H1 (cell line): ENCODE data around the gene SPAAR. TPM values are rescaled to one million over a fixed set of nuclear protein-coding genes. Genes with fewer than 3 reads are reported as not detected.
A peak's percentile ranks its signal among the peaks of the same experiment; 100 is the strongest.

ENCODE experiments used
- CTCF ChIA-PET: fragments of 300-600 bp; sonication (Branson Sonifier 250); formaldehyde crosslinking; loops from one replicate; lab custom pipeline; 2021; ENCODE audit not compliant: partially characterized antibody; lab: Charles Lee
- POLR2A ChIA-PET: fragments of 300-600 bp; sonication (Branson Sonifier 250); formaldehyde crosslinking; loops from one replicate; lab custom pipeline; 2021; ENCODE audit warnings: inconsistent platforms; ENCODE audit not compliant: partially characterized antibody; lab: Charles Lee
- DNase-seq, 2 experiments: peaks; one replicate each; pipeline versions ENCODE4 v3.0.0 to v3.0.0-alpha.2; 2010 to 2022; ENCODE audit warnings: low spot score in 2 of 2, low read depth in 1 of 2, mixed read lengths in 1 of 2
- FAIRE-seq: peaks from 2 replicates; lab custom pipeline; 2011; peaks lifted over from hg19 to GRCh38; lab: Jason Lieb, UNC
- H2AFZ ChIP-seq: 2 replicates; pipeline ENCODE4 v1.8.1; 2012; ENCODE audit warnings: low read length, inconsistent platforms
- H2AK5ac ChIP-seq: 2 replicates; pipeline ENCODE4 v1.6.1; 2013; ENCODE audit warnings: low read depth, low read length
- H2BK120ac ChIP-seq: replicated peaks from 2 replicates; pipeline ENCODE3; 2013; ENCODE audit warnings: low read depth, low read length, inconsistent platforms
- H2BK12ac ChIP-seq: 2 replicates; pipeline ENCODE4 v1.6.1; 2013; ENCODE audit warnings: low read depth, low read length
- H2BK15ac ChIP-seq: 2 replicates; pipeline ENCODE4 v1.6.1; 2013; ENCODE audit warnings: low read length
- H2BK20ac ChIP-seq: 2 replicates; pipeline ENCODE4 v1.6.1; 2013; ENCODE audit warnings: low read length
- H2BK5ac ChIP-seq: 2 replicates; pipeline ENCODE4 v1.6.1; 2013; ENCODE audit warnings: low read depth, low read length
- H3K14ac ChIP-seq: 2 replicates; pipeline ENCODE4 v1.6.1; 2013; ENCODE audit warnings: inconsistent platforms; ENCODE audit not compliant: insufficient read length
- H3K18ac ChIP-seq: 2 replicates; pipeline ENCODE4 v1.6.1; 2013; ENCODE audit warnings: low read length; ENCODE audit errors: extremely low read depth
- H3K23ac ChIP-seq: 2 replicates; pipeline ENCODE4 v1.6.1; 2013; ENCODE audit warnings: inconsistent platforms; ENCODE audit not compliant: insufficient read length
- H3K23me2 ChIP-seq: 2 replicates; pipeline ENCODE4 v1.6.1; 2013; ENCODE audit warnings: low read depth, low read length
- H3K27ac ChIP-seq: 2 replicates; pipeline ENCODE4 v1.6.1; 2011; ENCODE audit warnings: low read depth, low read length, inconsistent platforms
- H3K27me3 ChIP-seq, 4 experiments: replicated peaks in 1 of 4; 1 replicate in 1 of 4; 2 replicates in 3 of 4; pipeline versions ENCODE4 v1.6.1 to v1.8.1; 2011 to 2013; ENCODE audit warnings: low read length in 3 of 4, mild to moderate bottlenecking in 3 of 4, inconsistent platforms in 2 of 4, mixed read lengths in 2 of 4, moderate library complexity in 1 of 4; ENCODE audit not compliant: control insufficient read depth in 3 of 4, insufficient read depth in 3 of 4; ENCODE audit errors: extremely low read depth in 1 of 4
- H3K36me3 ChIP-seq, 4 experiments: 2 replicates each; pipeline versions ENCODE4 v1.6.1 to v1.8.1; 2011 to 2013; ENCODE audit warnings: mild to moderate bottlenecking in 4 of 4, low read length in 3 of 4, moderate library complexity in 2 of 4, control low read depth in 1 of 4, inconsistent platforms in 1 of 4; ENCODE audit not compliant: insufficient read depth in 4 of 4, control insufficient read depth in 2 of 4
- H3K4ac ChIP-seq: replicated peaks from 2 replicates; pipeline ENCODE3; 2013; ENCODE audit warnings: low read length, low read depth, mixed read lengths, inconsistent platforms; ENCODE audit not compliant: insufficient read length
- H3K4me1 ChIP-seq, 4 experiments: replicated peaks in 1 of 4; 1 replicate in 1 of 4; 2 replicates in 3 of 4; pipeline versions ENCODE4 v1.6.1 to v1.8.1; 2011 to 2013; ENCODE audit warnings: low read length in 3 of 4, inconsistent platforms in 2 of 4, mixed read lengths in 1 of 4; ENCODE audit not compliant: insufficient read depth in 4 of 4, control insufficient read depth in 3 of 4
- H3K4me2 ChIP-seq, 2 experiments: 2 replicates each; pipeline versions ENCODE4 v1.6.1 to v1.8.1; 2011 to 2013; ENCODE audit warnings: low read depth in 2 of 2, low read length in 2 of 2, control low read depth in 1 of 2, inconsistent platforms in 1 of 2, mild to moderate bottlenecking in 1 of 2; ENCODE audit not compliant: insufficient read depth in 1 of 2
- H3K4me3 ChIP-seq, 4 experiments: fragments of 200-600, 300-600 bp in 1 of 4; sonication (generic), shearing (Covaris generic), sonication (Bioruptor Twin) in 1 of 4; 2 replicates each; pipeline versions ENCODE4 v1.5.1 to v1.8.1; 2011 to 2016; ENCODE audit warnings: low read length in 4 of 4, low read depth in 3 of 4, control low read depth in 2 of 4, inconsistent platforms in 2 of 4, mild to moderate bottlenecking in 2 of 4, mixed read lengths in 1 of 4, moderate library complexity in 1 of 4; ENCODE audit not compliant: insufficient read depth in 2 of 4; ENCODE audit errors: extremely low read depth in 1 of 4
- H3K56ac ChIP-seq: replicated peaks from 2 replicates; pipeline ENCODE3; 2013; ENCODE audit warnings: low read depth, mild to moderate bottlenecking, mixed read lengths, low read length, inconsistent platforms; ENCODE audit not compliant: insufficient read length
- H3K79me1 ChIP-seq: 2 replicates; pipeline ENCODE4 v1.6.1; 2013; ENCODE audit warnings: low read depth, low read length, control low read depth
- H3K79me2 ChIP-seq, 2 experiments: 2 replicates each; pipeline versions ENCODE4 v1.6.1 to v1.8.1; 2012 to 2013; ENCODE audit warnings: low read length in 2 of 2, mild to moderate bottlenecking in 2 of 2, inconsistent platforms in 1 of 2; ENCODE audit not compliant: insufficient read depth in 2 of 2, control insufficient read depth in 1 of 2
- H3K9ac ChIP-seq, 4 experiments: replicated peaks in 1 of 4; 1 replicate in 1 of 4; 2 replicates in 3 of 4; pipeline versions ENCODE4 v1.6.1 to v1.8.1; 2011 to 2013; ENCODE audit warnings: low read depth in 3 of 4, low read length in 3 of 4, control low read depth in 2 of 4, mild to moderate bottlenecking in 2 of 4, moderate library complexity in 2 of 4, inconsistent platforms in 1 of 4; ENCODE audit errors: extremely low read depth in 1 of 4
- H3K9me3 ChIP-seq, 2 experiments: 2 replicates each; pipeline versions ENCODE4 v1.6.1 to v1.8.1; 2012 to 2013; ENCODE audit warnings: mild to moderate bottlenecking in 2 of 2, moderate library complexity in 2 of 2, control low read depth in 1 of 2, inconsistent platforms in 1 of 2, low read depth in 1 of 2, low read length in 1 of 2, mixed read lengths in 1 of 2; ENCODE audit not compliant: insufficient read depth in 2 of 2
- H4K20me1 ChIP-seq, 2 experiments: replicated peaks in 1 of 2; 2 replicates each; pipeline versions ENCODE3 to v1.8.1; 2011 to 2013; ENCODE audit warnings: inconsistent platforms in 2 of 2, low read length in 2 of 2, mild to moderate bottlenecking in 1 of 2; ENCODE audit not compliant: insufficient read depth in 2 of 2, control insufficient read depth in 1 of 2
- H4K5ac ChIP-seq: 2 replicates; pipeline ENCODE4 v1.6.1; 2013; ENCODE audit warnings: low read length, low read depth, mixed read lengths, inconsistent platforms; ENCODE audit not compliant: insufficient read length
- H4K8ac ChIP-seq: 2 replicates; pipeline ENCODE4 v1.8.0; 2013; ENCODE audit warnings: mild to moderate bottlenecking, moderate library complexity, low read length, inconsistent platforms; ENCODE audit not compliant: insufficient read depth; ENCODE audit errors: extremely low read depth
- H4K91ac ChIP-seq: replicated peaks from 2 replicates; pipeline ENCODE3; 2013; ENCODE audit warnings: low read length, mixed read lengths, inconsistent platforms; ENCODE audit not compliant: insufficient read length
- FOSL1 ChIP-seq: IDR thresholded peaks from 2 replicates; pipeline ENCODE4 v1.6.1; 2011; ENCODE audit warnings: mild to moderate bottlenecking, low read depth, low read length, moderate library complexity; ENCODE audit not compliant: insufficient read depth
- RAD21 ChIP-seq, 2 experiments: IDR thresholded peaks in 1 of 2; conservative IDR thresholded peaks in 1 of 2; 2 replicates each; pipeline ENCODE4 v1.6.1; 2011; ENCODE audit warnings: low read depth in 2 of 2, low read length in 2 of 2, improper control_type of control experiment in 1 of 2, inconsistent platforms in 1 of 2, mild to moderate bottlenecking in 1 of 2, moderate library complexity in 1 of 2
- WGBS, 2 experiments: shearing (Covaris generic) in 1 of 2; methylation state at CpG; one replicate each; pipeline versions ENCODE4 v1.1.6 to v1.1.7; 2013 to 2015; ENCODE audit warnings: low lambda C conversion rate in 2 of 2, mixed read lengths in 2 of 2, inconsistent platforms in 1 of 2, low coverage in 1 of 2, missing lambda C conversion rate in 1 of 2; ENCODE audit not compliant: insufficient replicate concordance in 2 of 2, insufficient coverage in 1 of 2, insufficient read length in 1 of 2; ENCODE audit errors: extremely low coverage in 1 of 2, missing lambda C conversion rate in 1 of 2; 5-methylcytosine and 5-hydroxymethylcytosine counted together
- polyA plus RNA-seq, 7 experiments: library from polyadenylated mRNA; depleted of rRNA in 3 of 7; stranded (reverse) in 5 of 7; unstranded in 2 of 7; fragments of >200 nt in 5 of 7; fragments of 200-250 nt in 2 of 7; gene quantifications; 1 replicate in 5 of 7; 2 replicates in 1 of 7; 4 replicates in 1 of 7; pipeline versions ENCODE4 v1.2.1 to v1.2.3, GENCODE V29; 2011 to 2013; ENCODE audit warnings: missing spikeins in 2 of 7, mixed read lengths in 2 of 7
- total RNA-seq: library from RNA; stranded (reverse); fragmentation: NEBNext Ultra II Directional; extraction: Animal tissue kit (Norgen Biotek cat#: 25700); gene quantifications from 2 replicates; pipeline ENCODE4 v1.2.1, GENCODE V29; 2021

SPAAR gene
- total and polyA plus RNA-seq, 2 of the 8 experiments (the other 6 are each of a cell fraction or from before 2014, with no cell fraction given): 0.27 TPM; not detected in 1

DNA sequence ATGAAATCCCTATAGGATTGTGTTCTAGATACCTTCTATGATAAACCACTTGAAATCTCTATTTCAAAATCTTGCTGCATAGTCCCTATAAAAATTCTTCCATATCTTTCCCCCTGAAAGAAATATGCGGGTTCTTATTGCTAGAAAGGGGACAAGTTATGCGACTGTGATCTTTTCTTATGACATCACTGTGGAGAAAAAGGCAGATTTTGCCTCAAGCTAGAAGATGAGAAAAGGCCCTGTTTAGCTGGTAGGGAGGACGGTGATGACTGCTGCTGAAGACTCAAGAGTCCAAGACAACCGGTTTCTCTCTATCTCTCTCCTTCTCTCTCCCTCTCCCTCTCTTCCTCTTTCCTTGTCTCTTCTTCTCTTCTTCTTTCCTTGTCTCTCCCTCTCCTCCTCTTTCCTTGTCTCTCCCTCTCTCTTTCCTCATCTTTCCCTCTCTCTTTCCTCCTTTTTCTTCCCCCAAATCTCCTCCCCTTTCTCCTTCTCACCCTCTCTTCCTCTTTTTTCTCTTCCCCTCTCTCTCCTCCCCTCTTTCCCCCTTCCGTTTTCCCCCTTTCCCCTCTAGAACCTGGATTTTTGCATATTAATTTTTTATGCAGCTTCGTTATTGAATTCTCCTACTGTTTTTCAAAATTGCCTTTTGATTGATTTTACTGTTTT is 43.4 kb downstream of the SPAAR start:
- FAIRE-seq (no peak), DNase-seq (no peak)
- H2BK5ac ChIP-seq: no peak overlapping the region
- H2BK120ac ChIP-seq: no peak overlapping the region
- no peak overlapping the region for H4K5ac ChIP-seq
- H3K79me2 ChIP-seq: no peaks in the 10 kb centered on the region
- 0 out of 2 replicates have a peak overlapping the region, but pooled peaks have one; percentile 45 for H2AFZ ChIP-seq
- no peak overlapping the region for H3K4ac ChIP-seq
- H3K79me1 ChIP-seq: no peaks in the 10 kb centered on the region
- no peak overlapping the region for H4K8ac ChIP-seq
- ChIA-PET CTCF (interaction anchor here (0.6 to 2.2 kb wide), 9 partner anchors 10 to 611 kb away, joined by 3 to 10 read pairs (median 3); no protein-coding TSS in a partner anchor), POLR2A (interaction anchor here (1.2 kb wide), 1 partner anchor 12 kb away, joined by 3 read pairs; no protein-coding TSS in a partner anchor)
- 63% methylated on average over 6 of the region's 6 CpGs; no CpG with 5 or more reads in 1 of the 2 experiments for WGBS, 2 experiments
- no peak overlapping the region for H3K4me3 ChIP-seq
- H4K20me1 ChIP-seq: no peaks in the 10 kb centered on the region
- no peak overlapping the region for H3K4me2 ChIP-seq
- H4K91ac ChIP-seq: no peak overlapping the region
- H3K36me3 ChIP-seq: no peaks in the 10 kb centered on the region
- H3K27ac ChIP-seq: no peak overlapping the region
- H3K9ac ChIP-seq: no peak overlapping the region
- no peak overlapping the region for H3K56ac ChIP-seq
- peaks cover 0 to 2% (median 0%) of the 10 kb centered on the region in 4 experiments; a peak in 2 of 7 replicates for H3K27me3 ChIP-seq
- H2BK15ac ChIP-seq: no peak overlapping the region
- no peaks in the 10 kb centered on the region for H3K9me3 ChIP-seq
- H2BK12ac ChIP-seq: 0 out of 2 replicates have a peak overlapping the region, but pooled peaks have one; percentile 50
- H3K4me1 ChIP-seq: peaks cover 0 to 5% (median under 1%) of the 10 kb centered on the region in 4 experiments; a peak in 2 of 7 replicates
- no peak overlapping the region for H2BK20ac ChIP-seq
- H3K18ac ChIP-seq: no peak overlapping the region
- no peak overlapping the region for H3K23ac ChIP-seq
- no peak overlapping the region for H2AK5ac ChIP-seq
- H3K14ac ChIP-seq: no peak overlapping the region
- H3K23me2 ChIP-seq: no peaks in the 10 kb centered on the region
- TF ChIP-seq FOSL1 (no peak), RAD21 (IDR thresholded peaks at IDR 0.05 in 1 of 2, conservative IDR thresholded peaks at IDR 0.05 in 1 of 2; ENCODE audit: low read depth in 2 of 2, low read length in 2 of 2) (no peak)
